CMK (cell line): ENCODE measurements around the gene RFTN2.
"Not testable (repeated sequence)": the region's sequence is repeated elsewhere in the genome, so short reads cannot be mapped to it uniquely, and the experiment has no call there.

Experiments used
- DNase-seq: peaks from one replicate; pipeline ENCODE4 v3.0.0-alpha.2; 2010; ENCODE audit warnings: low read depth

Gene RFTN2

GRCh38 chr2:197601726-197602125 is 73.7 kb downstream of the RFTN2 start:
- DNase-seq = no peak

GRCh38 chr2:197600306-197600705 is 75.1 kb downstream of the RFTN2 start:
- DNase-seq = no peak

- no peak for DNase-seq
Measured at GRCh38 chr2:197599285-197599965, 76.0 kb downstream of the RFTN2 start.

GRCh38 chr2:197598450-197598849 is 76.9 kb downstream of the RFTN2 start:
- no peak for DNase-seq

- no peak for DNase-seq
Measured at GRCh38 chr2:197597166-197597565, 78.2 kb downstream of the RFTN2 start.

GRCh38 chr2:197596766-197597165 is 78.6 kb downstream of the RFTN2 start:
- no peak for DNase-seq

- DNase-seq = no peak
Measured at GRCh38 chr2:197591339-197592072, 83.9 kb downstream of the RFTN2 start.

- not testable (repeated sequence) for DNase-seq
Measured at GRCh38 chr2:197587255-197587654, 88.1 kb downstream of the RFTN2 start.

- not testable (repeated sequence) for DNase-seq
Measured at GRCh38 chr2:197580166-197580565, 95.2 kb downstream of the RFTN2 start.

GRCh38 chr2:197578294-197578693 is 97.1 kb downstream of the RFTN2 start:
- not testable (repeated sequence) for DNase-seq

GRCh38 chr2:197577446-197577845 is 97.9 kb downstream of the RFTN2 start:
- no peak for DNase-seq

GRCh38 chr2:197576631-197577030 is 98.8 kb downstream of the RFTN2 start:
- DNase-seq = no peak

- no peak for DNase-seq
Measured at GRCh38 chr2:197575987-197576386, 99.4 kb downstream of the RFTN2 start.

GRCh38 chr2:197573608-197574007 is 101.8 kb downstream of the RFTN2 start:
- no peak for DNase-seq

- no peak for DNase-seq
Measured at GRCh38 chr2:197571627-197572271, 103.6 kb downstream of the RFTN2 start.

GRCh38 chr2:197560146-197560665 is 115.2 kb downstream of the RFTN2 start:
- no peak for DNase-seq

GRCh38 chr2:197559681-197560080 is 115.7 kb downstream of the RFTN2 start:
- no peak for DNase-seq

- no peak for DNase-seq
Measured at GRCh38 chr2:197558393-197558792, 117.0 kb downstream of the RFTN2 start.

GRCh38 chr2:197556456-197556855 is 118.9 kb downstream of the RFTN2 start:
- no peak for DNase-seq

GRCh38 chr2:197555467-197555866 is 119.9 kb downstream of the RFTN2 start:
- no peak for DNase-seq

GRCh38 chr2:197551260-197551659 is 124.1 kb downstream of the RFTN2 start:
- not testable (repeated sequence) for DNase-seq

GRCh38 chr2:197548582-197548981 is 126.8 kb downstream of the RFTN2 start:
- DNase-seq = no peak
